ENCODE measurements around the gene CERS4. TPM values are rescaled to one million over a fixed set of nuclear protein-coding genes. Genes with fewer than 3 reads are reported as not detected.

CERS4 gene
- total and polyA plus RNA-seq, 2 donors (not counting 1 experiment from before 2014, with no cell fraction given) = 104 to 125 TPM

DNA sequence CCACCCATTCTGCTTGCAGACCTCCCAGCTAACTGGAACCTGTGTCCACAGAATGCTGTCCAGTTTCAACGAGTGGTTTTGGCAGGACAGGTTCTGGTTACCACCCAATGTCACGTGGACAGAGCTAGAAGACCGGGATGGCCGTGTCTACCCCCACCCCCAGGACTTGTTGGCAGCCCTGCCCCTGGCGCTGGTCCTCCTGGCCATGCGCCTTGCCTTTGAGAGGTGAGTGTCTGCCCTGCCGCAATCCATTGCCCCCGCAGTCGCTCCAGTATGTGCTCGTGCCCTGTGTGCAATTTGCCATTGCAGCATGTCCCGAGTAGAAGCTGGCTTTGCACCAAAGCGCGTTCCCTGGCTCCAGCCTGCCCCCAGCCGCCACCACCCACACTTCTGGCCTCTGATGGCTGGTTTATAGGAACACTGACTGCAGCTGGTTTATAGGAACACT, 41.9 kb downstream of the CERS4 start:
- Histone ChIP-seq H3K4me3 (ENCODE audit: control extremely low read depth in 1 of 5, extremely low read depth in 1 of 5, insufficient read depth in 1 of 5, low read depth in 2 of 5, low read length in 4 of 5) (no peak overlapping the region), H3K9ac (ENCODE audit: low read length) (no peak overlapping the region)

More for the DNA sequence above, 41.9 kb downstream of the CERS4 start:
- Histone ChIP-seq H3K9me3 (ENCODE audit: control extremely low read depth in 1 of 3, control insufficient read depth in 2 of 3, insufficient read depth in 1 of 3, low read length in 2 of 3) (no peaks in the 10 kb centered on the region), H3K36me3 (replicated peaks in 1 of 2; ENCODE audit: control extremely low read depth in 1 of 2, control insufficient read depth in 1 of 2, extremely low read depth in 1 of 2, insufficient read depth in 2 of 2, low read length in 1 of 2) (peaks cover 2 to 27% of the 10 kb centered on the region in 2 experiments), H4K20me1 (ENCODE audit: control insufficient read depth, insufficient read depth, low read length, poor library complexity, severe bottlenecking) (peaks cover 30% of the 10 kb centered on the region), H3K4me2 (replicated peaks; ENCODE audit: low read depth, low read length, poor library complexity, severe bottlenecking) (no peak overlapping the region), H3K4me1 (ENCODE audit: control insufficient read depth in 2 of 2, insufficient read depth in 2 of 2, low read length in 2 of 2) (peaks cover 5 to 7% of the 10 kb centered on the region in 2 donors), H3K27ac (ENCODE audit: low read length in 2 of 2) (no peak overlapping the region), H3K27me3 (replicated peaks in 1 of 4; ENCODE audit: control extremely low read depth in 1 of 4, control insufficient read depth in 3 of 4, insufficient read depth in 4 of 4, low read length in 3 of 4) (no peaks in the 10 kb centered on the region), H3K79me2 (ENCODE audit: control insufficient read depth, insufficient read depth, low read length) (peaks cover 22% of the 10 kb centered on the region), H2AFZ (ENCODE audit: insufficient read depth, low read depth, low read length, poor library complexity, severe bottlenecking) (no peak overlapping the region)
- Mint-ChIP-seq H3K4me1 (peaks cover 10% of the 10 kb centered on the region), H3K27me3 (no peaks in the 10 kb centered on the region), H3K4me3 (no peak overlapping the region), H3K27ac (no peak overlapping the region), H3K9me3 (ENCODE audit: insufficient read depth) (no peaks in the 10 kb centered on the region)
- ChIA-PET POLR2A (interaction anchor here (0.6 to 0.8 kb wide), 4 partner anchors 83 to 330 kb away, joined by 3 to 5 read pairs (median 4); no protein-coding TSS in a partner anchor), CTCF (interaction anchor here (0.9 to 5.4 kb wide), 7 partner anchors 12 to 280 kb away, joined by 3 to 62 read pairs (median 7); no protein-coding TSS in a partner anchor)
- 96% methylated on average over 13 of the region's 14 CpGs for WGBS (ENCODE audit: insufficient coverage)
- intact Hi-C loops (cut with micrococcal nuclease) = no loop called here
- ATAC-seq (ENCODE audit: low read depth) = no peak
- TF ChIP-seq, protein P1, sequence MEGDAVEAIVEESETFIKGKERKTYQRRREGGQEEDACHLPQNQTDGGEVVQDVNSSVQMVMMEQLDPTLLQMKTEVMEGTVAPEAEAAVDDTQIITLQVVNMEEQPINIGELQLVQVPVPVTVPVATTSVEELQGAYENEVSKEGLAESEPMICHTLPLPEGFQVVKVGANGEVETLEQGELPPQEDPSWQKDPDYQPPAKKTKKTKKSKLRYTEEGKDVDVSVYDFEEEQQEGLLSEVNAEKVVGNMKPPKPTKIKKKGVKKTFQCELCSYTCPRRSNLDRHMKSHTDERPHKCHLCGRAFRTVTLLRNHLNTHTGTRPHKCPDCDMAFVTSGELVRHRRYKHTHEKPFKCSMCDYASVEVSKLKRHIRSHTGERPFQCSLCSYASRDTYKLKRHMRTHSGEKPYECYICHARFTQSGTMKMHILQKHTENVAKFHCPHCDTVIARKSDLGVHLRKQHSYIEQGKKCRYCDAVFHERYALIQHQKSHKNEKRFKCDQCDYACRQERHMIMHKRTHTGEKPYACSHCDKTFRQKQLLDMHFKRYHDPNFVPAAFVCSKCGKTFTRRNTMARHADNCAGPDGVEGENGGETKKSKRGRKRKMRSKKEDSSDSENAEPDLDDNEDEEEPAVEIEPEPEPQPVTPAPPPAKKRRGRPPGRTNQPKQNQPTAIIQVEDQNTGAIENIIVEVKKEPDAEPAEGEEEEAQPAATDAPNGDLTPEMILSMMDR (IDR thresholded peaks at IDR 0.05) = no peak
- no peak for TF ChIP-seq EZH2 (IDR thresholded peaks at IDR 0.05; ENCODE audit: borderline replicate concordance, insufficient read depth, low read depth, low read length, poor library complexity, severe bottlenecking)
- no peak for DNase-seq
